Breast epithelium (tissue), 4 donors: Measurements from ENCODE around the gene KCNG2. TPM values are rescaled to one million over a fixed set of nuclear protein-coding genes. Genes with fewer than 3 reads are reported as not detected.

Source experiments
- DNase-seq, 2 donors: peaks; one replicate each; pipeline ENCODE4 v3.0.0-alpha.2; 2019; ENCODE audit warnings: low spot score in 2 of 2
- H3K27ac ChIP-seq, 2 donors: fragments of 200-600 bp; sonication (generic) in 1 of 2; one replicate each; pipeline ENCODE4 v1.5.1; 2016 to 2019; ENCODE audit warnings: mild to moderate bottlenecking in 1 of 2
- H3K27me3 ChIP-seq, 2 donors: fragments of 200-600 bp; sonication (generic) in 1 of 2; one replicate each; pipeline versions ENCODE4 v1.5.1 to v1.6.0; 2017 to 2019; ENCODE audit warnings: control low read depth in 1 of 2, mild to moderate bottlenecking in 1 of 2
- H3K36me3 ChIP-seq: fragments of 200-600 bp; one replicate; pipeline ENCODE4 v1.5.1; 2019
- H3K4me1 ChIP-seq, 2 donors: fragments of 200-600 bp; sonication (generic); one replicate each; pipeline ENCODE4 v1.5.1; 2016 to 2019; ENCODE audit warnings: control low read depth in 1 of 2
- H3K4me3 ChIP-seq, 3 donors: fragments of 200-600 bp; sonication (generic); 1 replicate in 2 of 3; 2 replicates in 1 of 3; pipeline ENCODE4 v1.5.1; 2016 to 2019; ENCODE audit warnings: mild to moderate bottlenecking in 3 of 3, moderate library complexity in 2 of 3
- H3K9me3 ChIP-seq, 2 donors: fragments of 200-600 bp; sonication (generic) in 1 of 2; one replicate each; pipeline ENCODE4 v1.5.1; 2016 to 2019; ENCODE audit warnings: control low read depth in 1 of 2
- CTCF ChIP-seq, 3 donors: fragments of 450-650 bp; IDR thresholded peaks; one replicate each; pipeline ENCODE4 v1.5.1; 2016 to 2017; ENCODE audit warnings: antibody characterized with exemption in 3 of 3, mild to moderate bottlenecking in 3 of 3, moderate library complexity in 3 of 3
- POLR2A ChIP-seq: fragments of 450-650 bp; IDR thresholded peaks from one replicate; pipeline ENCODE4 v1.6.1; 2016; ENCODE audit warnings: antibody characterized with exemption, mild to moderate bottlenecking, moderate library complexity
- POLR2AphosphoS5 ChIP-seq, 3 donors: sonication (generic); formaldehyde crosslinking; IDR thresholded peaks; one replicate each; pipeline ENCODE4 v1.6.1; 2017; ENCODE audit warnings: antibody characterized with exemption in 3 of 3
- intact Hi-C: fragments of 100-400 bp; cut with DNase I; formaldehyde crosslinking; loops from one replicate; pipeline ENCODE4 v1.15.1; 2023; ENCODE audit warnings: low total_unique reads
- total RNA-seq, 3 donors: library from RNA; depleted of rRNA; stranded (reverse); fragments of >200 nt; gene quantifications; one replicate each; pipeline ENCODE4 v1.1.0, GENCODE V29; 2016

Gene KCNG2
- total RNA-seq, 3 donors from 2014 or later: 0.32 to 1.6 (median 0.66) TPM

DNA sequence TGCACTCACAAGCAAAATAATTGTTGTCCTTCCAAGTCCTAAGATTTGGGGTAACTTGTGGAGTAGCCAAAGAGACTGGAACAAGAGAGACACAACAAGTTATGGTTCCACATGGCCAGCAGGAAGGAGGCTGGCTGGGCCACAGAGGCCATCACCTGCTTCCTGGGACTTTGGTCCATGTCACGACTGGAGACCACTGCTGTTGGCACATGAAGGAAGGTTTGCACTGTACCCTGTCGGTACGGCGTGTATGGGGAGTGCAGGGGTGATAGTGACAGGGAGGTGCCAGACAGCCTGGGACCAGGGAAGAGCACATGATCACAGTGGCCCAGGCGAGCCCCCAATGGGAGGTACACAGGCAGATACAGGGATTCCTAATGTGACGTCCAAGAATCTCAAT is 138.2 kb downstream of the KCNG2 start:
- intact Hi-C loops: no loop called here
- H3K27me3 ChIP-seq: no peaks in the 10 kb centered on the region
- H3K9me3 ChIP-seq: peaks cover 10 to 19% of the 10 kb centered on the region in 2 donors
- no peak overlapping the region for H3K27ac ChIP-seq
- H3K36me3 ChIP-seq: no peaks in the 10 kb centered on the region
- no peak for TF ChIP-seq POLR2A
- DNase-seq: peak in 1 of 2 donors; percentile 30
- no peak overlapping the region for H3K4me3 ChIP-seq
- no peaks in the 10 kb centered on the region for H3K4me1 ChIP-seq

GRCh38 chr18:79936641-79937040 is 138.9 kb downstream of the KCNG2 start:
- no peaks in the 10 kb centered on the region for H3K4me1 ChIP-seq
- TF ChIP-seq CTCF (IDR thresholded peaks at IDR 0.05) (no peak), POLR2AphosphoS5 (IDR thresholded peaks at IDR 0.05) (no peak), POLR2A (no peak)

DNA sequence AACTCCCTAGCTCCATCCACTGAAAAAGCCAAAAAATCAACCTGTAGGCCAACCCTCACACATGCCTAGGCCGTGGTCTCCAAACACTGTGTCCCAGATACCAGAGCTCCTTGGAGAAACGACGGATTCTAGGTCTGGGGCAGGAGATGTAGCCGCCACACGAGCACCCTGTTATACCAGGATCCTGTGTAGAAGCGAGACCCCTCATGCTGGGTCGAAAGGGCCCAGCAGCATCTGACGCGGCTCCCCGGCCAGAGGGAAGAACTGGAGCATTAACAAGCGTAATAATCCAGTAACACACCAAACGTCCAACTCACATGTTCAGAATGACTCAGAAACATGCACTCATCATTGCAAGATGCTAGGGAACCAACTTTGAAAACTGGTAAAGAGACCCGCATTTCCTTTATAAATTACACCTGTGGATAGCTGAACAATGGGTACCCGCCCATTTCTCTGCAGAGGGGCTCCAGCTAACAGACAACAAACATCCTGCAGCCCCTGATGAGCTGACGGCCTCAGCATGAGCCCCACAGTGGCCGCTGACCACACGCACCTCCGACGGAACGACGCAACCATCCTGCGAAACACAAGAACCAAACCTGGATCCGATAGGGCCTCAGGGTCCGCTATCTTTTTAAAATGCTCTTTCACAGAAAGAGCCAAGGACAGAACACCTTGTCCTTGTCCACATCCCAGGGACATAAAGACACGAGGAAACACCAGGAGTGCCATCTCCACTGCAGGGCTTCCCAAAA is 139.5 kb downstream of the KCNG2 start:
- Histone ChIP-seq H3K36me3 (no peaks in the 10 kb centered on the region), H3K4me3 (no peak overlapping the region), H3K9me3 (peaks cover 5 to 9% of the 10 kb centered on the region in 2 donors), H3K27me3 (no peaks in the 10 kb centered on the region), H3K4me1 (no peaks in the 10 kb centered on the region), H3K27ac (peak overlapping the region in 1 of 2 donors; percentile 82)
- TF ChIP-seq CTCF (IDR thresholded peaks at IDR 0.05) (no peak), POLR2A (no peak), POLR2AphosphoS5 (IDR thresholded peaks at IDR 0.05) (no peak)
- intact Hi-C loops: no loop called here
- DNase-seq: peak in 1 of 2 donors; percentile 19

More at GRCh38 chr18:79936641-79937040, 138.9 kb downstream of the KCNG2 start:
- intact Hi-C loops: no loop called here
- H3K4me3 ChIP-seq: no peak overlapping the region
- H3K36me3 ChIP-seq: no peaks in the 10 kb centered on the region
- H3K27me3 ChIP-seq: no peaks in the 10 kb centered on the region
- peak in 1 of 2 donors; percentile 10 for DNase-seq
- H3K9me3 ChIP-seq: peaks cover 8 to 11% of the 10 kb centered on the region in 2 donors
- no peak overlapping the region for H3K27ac ChIP-seq

GRCh38 chr18:79938196-79938595 is 140.5 kb downstream of the KCNG2 start:
- H3K27me3 ChIP-seq: no peaks in the 10 kb centered on the region
- DNase-seq: peak in 1 of 2 donors; percentile 10
- H3K4me1 ChIP-seq: no peaks in the 10 kb centered on the region
- H3K4me3 ChIP-seq: no peak overlapping the region
- intact Hi-C loops: no loop called here
- no peaks in the 10 kb centered on the region for H3K36me3 ChIP-seq
- TF ChIP-seq POLR2AphosphoS5 (IDR thresholded peaks at IDR 0.05) (no peak), POLR2A (no peak)
- H3K27ac ChIP-seq: peak overlapping the region; percentile 82 to 87
- peaks cover 1 to 5% of the 10 kb centered on the region in 2 donors for H3K9me3 ChIP-seq

- Histone ChIP-seq H3K27ac (peak overlapping the region; percentile 82 to 87), H3K4me3 (no peak overlapping the region), H3K36me3 (no peaks in the 10 kb centered on the region), H3K9me3 (peaks cover 0 to 5% of the 10 kb centered on the region in 2 donors), H3K27me3 (no peaks in the 10 kb centered on the region), H3K4me1 (no peaks in the 10 kb centered on the region)
- TF ChIP-seq POLR2AphosphoS5 (IDR thresholded peaks at IDR 0.05) (peak in 2 of 3 donors; percentile 39 to 67), CTCF (IDR thresholded peaks at IDR 0.05) (no peak), POLR2A (no peak)
- intact Hi-C loops: no loop called here
- peak; percentile 17 to 82 for DNase-seq
Observed at GRCh38 chr18:79939096-79939495, 141.4 kb downstream of the KCNG2 start.

GRCh38 chr18:79940126-79940813 is 142.5 kb downstream of the KCNG2 start:
- Histone ChIP-seq H3K4me3 (no peak overlapping the region), H3K27ac (peak overlapping the region; percentile 75 to 82), H3K27me3 (no peaks in the 10 kb centered on the region), H3K9me3 (peaks cover 0 to 5% of the 10 kb centered on the region in 2 donors), H3K4me1 (peaks cover 0 to 6% of the 10 kb centered on the region in 2 donors), H3K36me3 (no peaks in the 10 kb centered on the region)
- DNase-seq: peak in 1 of 2 donors; percentile 46
- no peak for TF ChIP-seq POLR2A
- no peak for TF ChIP-seq POLR2AphosphoS5 (IDR thresholded peaks at IDR 0.05)
- TF ChIP-seq CTCF (IDR thresholded peaks at IDR 0.05): no peak
- intact Hi-C loops: no loop called here
